K562 (cell line): Measurements from ENCODE around the gene CDKL5. TPM values are rescaled to one million over a fixed set of nuclear protein-coding genes. Genes with fewer than 3 reads are reported as not detected.

Source experiments
- ATAC-seq: fragments of 200-7000 bp; cut with Tn5 transposase; 3 replicates; pipeline ENCODE4 v1.9.1; 2020; ENCODE audit warnings: moderate library complexity
- BruUV-seq: library from RNA; stranded (reverse); fragments of 400-500 nt; replicated peaks from 2 replicates; lab custom pipeline; 2021; lab: Mats Ljungman, UMichigan
- CTCF ChIA-PET: fragments of 300-600 bp; formaldehyde crosslinking; extraction: SDS; loops from one replicate; lab custom pipeline; 2021; ENCODE audit warnings: low intra/inter-chr PET ratio; lab: Yijun Ruan, JAX
- POLR2A ChIA-PET: fragments of 300-600, 350-650 bp; sonication (Branson Sonifier 250); formaldehyde crosslinking; extraction: SDS; loops from one replicate; lab custom pipeline; 2021; ENCODE audit warnings: antibody characterized with exemption, inconsistent platforms; lab: Yijun Ruan, JAX
- DNase-seq, 4 experiments: peaks; one replicate each; pipeline versions ENCODE4 v3.0.0 to v3.0.0-alpha.2; 2011 to 2018; ENCODE audit warnings: low spot score in 3 of 4, mixed read lengths in 3 of 4; ENCODE audit errors: extremely low read depth in 1 of 4
- FAIRE-seq: peaks from 2 replicates; lab custom pipeline; 2011; peaks lifted over from hg19 to GRCh38; lab: Jason Lieb, UNC
- H2AFZ ChIP-seq: 2 replicates; pipeline ENCODE4 v1.6.0; 2011; ENCODE audit warnings: low read depth, low read length, control low read depth, inconsistent platforms
- H3K27ac ChIP-seq: fragments of 200-600 bp; 3 replicates; pipeline ENCODE4 v1.8.0; 2011; ENCODE audit warnings: low read depth, mild to moderate bottlenecking, control low read depth, inconsistent platforms, low read length, moderate library complexity, mixed read lengths; ENCODE audit errors: extremely low read depth
- H3K27me3 ChIP-seq, 2 experiments: fragments of 300-600 bp in 1 of 2; 2 replicates in 1 of 2; 3 replicates in 1 of 2; pipeline versions ENCODE4 v1.6.0 to v1.8.0; 2011; ENCODE audit warnings: inconsistent platforms in 2 of 2, low read length in 2 of 2, mild to moderate bottlenecking in 1 of 2, mixed read lengths in 1 of 2, moderate library complexity in 1 of 2; ENCODE audit not compliant: control insufficient read depth in 2 of 2, insufficient read depth in 2 of 2
- H3K36me3 ChIP-seq: fragments of 300-600 bp; 3 replicates; pipeline ENCODE4 v1.8.0; 2011; ENCODE audit warnings: mild to moderate bottlenecking, low read length, inconsistent platforms; ENCODE audit not compliant: control insufficient read depth, insufficient read depth
- H3K4me1 ChIP-seq, 2 experiments: fragments of 200-600 bp in 1 of 2; replicated peaks in 1 of 2; 2 replicates in 1 of 2; 3 replicates in 1 of 2; pipeline versions ENCODE4 v1.5.1 to v1.8.0; 2011; ENCODE audit warnings: inconsistent platforms in 2 of 2, low read length in 2 of 2, mild to moderate bottlenecking in 1 of 2, mixed read lengths in 1 of 2, moderate library complexity in 1 of 2; ENCODE audit not compliant: control insufficient read depth in 2 of 2, insufficient read depth in 2 of 2
- H3K4me2 ChIP-seq: 2 replicates; pipeline ENCODE4 v1.6.1; 2011; ENCODE audit warnings: low read length, control low read depth, inconsistent platforms, mixed read lengths; ENCODE audit not compliant: insufficient read depth
- H3K4me3 ChIP-seq: fragments of 200-600 bp; sonication (generic), shearing (Covaris generic); 2 replicates; pipeline ENCODE4 v1.5.1; 2016; ENCODE audit warnings: control low read depth, inconsistent platforms
- H3K79me2 ChIP-seq: fragments of 200-600 bp; 3 replicates; pipeline ENCODE4 v1.8.0; 2011; ENCODE audit warnings: low read length, inconsistent platforms; ENCODE audit not compliant: control insufficient read depth, insufficient read depth
- H3K9ac ChIP-seq, 2 experiments: 2 replicates each; pipeline versions ENCODE4 v1.6.0 to v1.6.1; 2011; ENCODE audit warnings: low read depth in 2 of 2, low read length in 2 of 2, control low read depth in 1 of 2, inconsistent platforms in 1 of 2, mild to moderate bottlenecking in 1 of 2, mixed read lengths in 1 of 2; ENCODE audit not compliant: insufficient read depth in 1 of 2
- H3K9me1 ChIP-seq: one replicate; pipeline ENCODE4 v1.6.0; 2011; ENCODE audit warnings: inconsistent platforms, mild to moderate bottlenecking, low read length, moderate library complexity; ENCODE audit not compliant: control insufficient read depth, insufficient read depth
- H3K9me3 ChIP-seq: replicated peaks from 2 replicates; pipeline ENCODE4 v1.5.1; 2011; ENCODE audit warnings: low read depth, low read length, inconsistent platforms; ENCODE audit not compliant: control insufficient read depth, insufficient read depth
- H4K20me1 ChIP-seq: replicated peaks from 2 replicates; pipeline ENCODE4 v1.6.1; 2011; ENCODE audit warnings: low read length, inconsistent platforms, mixed read lengths; ENCODE audit not compliant: control insufficient read depth, insufficient read depth
- ADNP ChIP-seq: fragments of 200-800 bp; sonication (Bioruptor generic); IDR thresholded peaks from 2 replicates; pipeline ENCODE4 v1.6.1; 2016; ENCODE audit warnings: missing genetic modification characterization, missing compliant biosample characterization
- C11orf30 ChIP-seq: fragments of 450-650 bp; IDR thresholded peaks from 2 replicates; pipeline ENCODE4 v1.6.1; 2016; ENCODE audit warnings: low read depth, mild to moderate bottlenecking
- DMBX1 ChIP-seq: fragments of 250-450 bp; sonication (Bioruptor Pico); IDR thresholded peaks from 2 replicates; pipeline ENCODE4 v1.8.0; 2022; ENCODE audit warnings: inconsistent platforms, mild to moderate bottlenecking, moderate library complexity, borderline replicate concordance
- E2F6 ChIP-seq, 2 experiments: IDR thresholded peaks; 2 replicates each; pipeline ENCODE4 v1.6.1; 2011; ENCODE audit warnings: borderline replicate concordance in 1 of 2, control low read depth in 1 of 2, low read depth in 1 of 2, low read length in 1 of 2, mild to moderate bottlenecking in 1 of 2, mixed read lengths in 1 of 2, moderate library complexity in 1 of 2; ENCODE audit not compliant: insufficient read depth in 1 of 2, insufficient read length in 1 of 2, poor library complexity in 1 of 2, severe bottlenecking in 1 of 2; ENCODE audit errors: extremely low read depth in 1 of 2
- FOXO4 ChIP-seq: fragments of 450-650 bp; formaldehyde crosslinking; IDR thresholded peaks from 2 replicates; pipeline ENCODE4 v1.4.0; 2020; ENCODE audit warnings: mild to moderate bottlenecking, moderate library complexity
- GABPB2 ChIP-seq: fragments of 250-450 bp; sonication (Bioruptor Pico); conservative IDR thresholded peaks from 2 replicates; pipeline ENCODE4 v1.5.1; 2021; ENCODE audit warnings: mild to moderate bottlenecking
- IFI16 ChIP-seq: fragments of 250-450 bp; sonication (Bioruptor Pico); IDR thresholded peaks from 2 replicates; pipeline ENCODE4 v2.1.2; 2022; ENCODE audit warnings: mild to moderate bottlenecking, inconsistent platforms
- MCM3 ChIP-seq: fragments of 450-650 bp; IDR thresholded peaks from 2 replicates; pipeline ENCODE4 v1.6.1; 2016
- NCOA2 ChIP-seq, 2 experiments: fragments of 450-650 bp; IDR thresholded peaks; 2 replicates each; pipeline ENCODE4 v1.6.1; 2018; ENCODE audit warnings: mild to moderate bottlenecking in 2 of 2, moderate library complexity in 1 of 2; ENCODE audit not compliant: partially characterized antibody in 2 of 2
- PHB ChIP-seq: fragments of 250-450 bp; sonication (Bioruptor Pico); IDR thresholded peaks from 2 replicates; pipeline ENCODE4 v1.5.0; 2021
- RERE ChIP-seq: sonication (generic); formaldehyde crosslinking; IDR thresholded peaks from 2 replicates; pipeline ENCODE4 v1.8.0; 2023; ENCODE audit warnings: missing genetic modification reagents, mild to moderate bottlenecking, borderline replicate concordance
- ZNF175 ChIP-seq: fragments of 200-800 bp; sonication (Bioruptor generic); IDR thresholded peaks from 2 replicates; pipeline ENCODE4 v1.6.1; 2016; ENCODE audit warnings: low read depth, mild to moderate bottlenecking, missing genetic modification characterization, missing compliant biosample characterization
- ZNF57 ChIP-seq: fragments of 450-650 bp; formaldehyde crosslinking; IDR thresholded peaks from 2 replicates; pipeline ENCODE4 v1.4.0; 2020; ENCODE audit warnings: mild to moderate bottlenecking, moderate library complexity
- WGBS: fragments of 100-300 bp; shearing (Covaris generic); methylation state at CpG from one replicate; pipeline ENCODE4 v1.1.6; 2016; ENCODE audit warnings: low coverage, mixed read lengths; ENCODE audit not compliant: insufficient coverage; ENCODE audit errors: missing lambda C conversion rate; 5-methylcytosine and 5-hydroxymethylcytosine counted together
- in situ Hi-C: fragments of 300-500 bp; cut with MboI; formaldehyde crosslinking; loops from 4 replicates; pipeline ENCODE4 v1.15.0; 2018; ENCODE audit warnings: inconsistent platforms, mixed read lengths
- intact Hi-C: fragments of 100-400 bp; cut with micrococcal nuclease; formaldehyde crosslinking; loops from 2 replicates; pipeline ENCODE4 v1.14.2; 2022
- polyA plus RNA-seq, 8 experiments: library from polyadenylated mRNA; depleted of rRNA in 4 of 8; stranded (reverse) in 5 of 8; unstranded in 3 of 8; fragments of >200 nt; fragmentation: Nextera tagmentation in 2 of 8; fragmentation: Illumina TruSeq in 1 of 8; extraction: Ambion mirVana in 2 of 8; extraction: Trizol in 1 of 8; gene quantifications; 2 replicates each; pipeline versions ENCODE4 v1.2.1 to v1.2.3, GENCODE V29; 2011 to 2014; ENCODE audit warnings: inconsistent platforms in 1 of 8, missing spikeins in 1 of 8
- total RNA-seq, 7 experiments: library from RNA; depleted of rRNA in 6 of 7; stranded (reverse); fragments of >200 nt in 6 of 7; fragmentation: Illumina TruSeq in 2 of 7; extraction: Trizol in 2 of 7; gene quantifications; 2 replicates each; pipeline versions ENCODE4 v1.2.1 to v1.2.3, GENCODE V29; 2011 to 2021; ENCODE audit warnings: low replicate concordance in 1 of 7

The CDKL5 gene
- total and polyA plus RNA-seq, 9 of the 15 experiments (the other 6 are each of a cell fraction or from before 2014, with no cell fraction given), result under 0.01 to 0.21 (median 0.04) TPM

GRCh38 chrX:18643243-18643642 is 217.8 kb downstream of the CDKL5 start (continued):
- TF ChIP-seq ZNF175 (CRISPR knock-in tag) (no peak), DMBX1 (CRISPR knock-in tag) (no peak), ZNF57 (CRISPR knock-in tag) (no peak), FOXO4 (no peak), MCM3 (no peak)

- in situ Hi-C loops (no loop called here), intact Hi-C loops (no loop called here)
- Histone ChIP-seq H3K9me1 (no peaks in the 10 kb centered on the region), H3K27me3 (peaks cover 0 to 34% of the 10 kb centered on the region in 2 experiments; a peak in 3 of 5 replicates), H3K9ac (no peak overlapping the region), H3K9me3 (no peaks in the 10 kb centered on the region), H3K27ac (no peak overlapping the region), H2AFZ (no peak overlapping the region), H4K20me1 (no peaks in the 10 kb centered on the region), H3K4me2 (no peak overlapping the region), H3K4me1 (no peaks in the 10 kb centered on the region), H3K4me3 (no peak overlapping the region), H3K79me2 (no peaks in the 10 kb centered on the region), H3K36me3 (no peaks in the 10 kb centered on the region)
- no peak for DNase-seq
- no peak for FAIRE-seq
- no peak for ATAC-seq
- BruUV-seq, result no TSS peak
- POLR2A ChIA-PET, result interaction anchor here (0.7 kb wide), 1 partner anchor 57 kb away, joined by 3 read pairs; no protein-coding TSS in a partner anchor
- WGBS, result 0% methylated on average over 3 of the region's 3 CpGs
- CTCF ChIA-PET, result no interaction called here
- TF ChIP-seq ADNP (tag) (no peak), NCOA2 (IDR thresholded peaks at IDR 0.05; ENCODE audit: partially characterized antibody in 2 of 2) (no peak), GABPB2 (no peak), IFI16 (no peak), C11orf30 (no peak), RERE (CRISPR knock-in tag) (no peak), PHB (no peak), E2F6 (IDR thresholded peaks at IDR 0.05; ENCODE audit: borderline replicate concordance in 1 of 2, extremely low read depth in 1 of 2, insufficient read depth in 1 of 2, insufficient read length in 1 of 2, low read depth in 1 of 2, low read length in 1 of 2, poor library complexity in 1 of 2, severe bottlenecking in 1 of 2) (no peak)
Measured at GRCh38 chrX:18643853-18644252, 218.4 kb downstream of the CDKL5 start.
